ENCODE data around the gene TACC2. TPM values are rescaled to one million over a fixed set of nuclear protein-coding genes. Genes with fewer than 3 reads are reported as not detected.

TACC2 gene
- total and polyA plus RNA-seq, 2 experiments from 2014 or later = 30.8 to 35.9 TPM

DNA sequence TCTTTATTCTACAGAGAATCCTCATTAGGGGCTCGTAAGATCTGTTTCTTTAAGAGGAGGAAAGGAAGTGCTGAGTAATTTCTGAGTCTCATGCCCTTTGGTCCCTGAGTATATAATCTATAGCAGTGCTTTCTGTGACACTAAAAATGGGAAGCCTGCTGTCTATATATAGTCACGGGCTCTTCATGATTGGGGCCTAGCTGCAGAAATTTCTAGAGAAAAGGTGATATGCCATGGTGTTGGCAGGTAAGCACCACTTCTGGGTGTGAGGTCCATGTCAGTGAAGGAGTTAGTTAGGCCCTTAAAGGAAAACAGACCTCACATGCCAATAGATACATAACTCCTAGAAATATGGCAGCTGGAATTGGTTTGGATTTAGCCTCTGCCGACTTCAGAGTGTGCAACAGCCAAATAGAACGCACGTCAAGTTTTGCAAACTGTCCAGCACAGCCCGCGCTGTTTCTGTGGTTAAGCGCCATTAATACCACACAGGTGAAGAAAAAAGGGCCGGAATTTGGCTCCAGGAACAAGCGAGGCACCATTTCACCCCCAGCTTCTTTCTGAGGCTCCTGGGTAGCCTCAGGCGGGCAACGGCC lies 123.2 kb downstream of the TACC2 start (continued):
- TF ChIP-seq, protein P1, sequence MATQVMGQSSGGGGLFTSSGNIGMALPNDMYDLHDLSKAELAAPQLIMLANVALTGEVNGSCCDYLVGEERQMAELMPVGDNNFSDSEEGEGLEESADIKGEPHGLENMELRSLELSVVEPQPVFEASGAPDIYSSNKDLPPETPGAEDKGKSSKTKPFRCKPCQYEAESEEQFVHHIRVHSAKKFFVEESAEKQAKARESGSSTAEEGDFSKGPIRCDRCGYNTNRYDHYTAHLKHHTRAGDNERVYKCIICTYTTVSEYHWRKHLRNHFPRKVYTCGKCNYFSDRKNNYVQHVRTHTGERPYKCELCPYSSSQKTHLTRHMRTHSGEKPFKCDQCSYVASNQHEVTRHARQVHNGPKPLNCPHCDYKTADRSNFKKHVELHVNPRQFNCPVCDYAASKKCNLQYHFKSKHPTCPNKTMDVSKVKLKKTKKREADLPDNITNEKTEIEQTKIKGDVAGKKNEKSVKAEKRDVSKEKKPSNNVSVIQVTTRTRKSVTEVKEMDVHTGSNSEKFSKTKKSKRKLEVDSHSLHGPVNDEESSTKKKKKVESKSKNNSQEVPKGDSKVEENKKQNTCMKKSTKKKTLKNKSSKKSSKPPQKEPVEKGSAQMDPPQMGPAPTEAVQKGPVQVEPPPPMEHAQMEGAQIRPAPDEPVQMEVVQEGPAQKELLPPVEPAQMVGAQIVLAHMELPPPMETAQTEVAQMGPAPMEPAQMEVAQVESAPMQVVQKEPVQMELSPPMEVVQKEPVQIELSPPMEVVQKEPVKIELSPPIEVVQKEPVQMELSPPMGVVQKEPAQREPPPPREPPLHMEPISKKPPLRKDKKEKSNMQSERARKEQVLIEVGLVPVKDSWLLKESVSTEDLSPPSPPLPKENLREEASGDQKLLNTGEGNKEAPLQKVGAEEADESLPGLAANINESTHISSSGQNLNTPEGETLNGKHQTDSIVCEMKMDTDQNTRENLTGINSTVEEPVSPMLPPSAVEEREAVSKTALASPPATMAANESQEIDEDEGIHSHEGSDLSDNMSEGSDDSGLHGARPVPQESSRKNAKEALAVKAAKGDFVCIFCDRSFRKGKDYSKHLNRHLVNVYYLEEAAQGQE (IDR thresholded peaks at IDR 0.05; ENCODE audit: unreplicated experiment) = no peak
- no peak for TF ChIP-seq JUNB (IDR thresholded peaks at IDR 0.05; ENCODE audit: unreplicated experiment)

DNA sequence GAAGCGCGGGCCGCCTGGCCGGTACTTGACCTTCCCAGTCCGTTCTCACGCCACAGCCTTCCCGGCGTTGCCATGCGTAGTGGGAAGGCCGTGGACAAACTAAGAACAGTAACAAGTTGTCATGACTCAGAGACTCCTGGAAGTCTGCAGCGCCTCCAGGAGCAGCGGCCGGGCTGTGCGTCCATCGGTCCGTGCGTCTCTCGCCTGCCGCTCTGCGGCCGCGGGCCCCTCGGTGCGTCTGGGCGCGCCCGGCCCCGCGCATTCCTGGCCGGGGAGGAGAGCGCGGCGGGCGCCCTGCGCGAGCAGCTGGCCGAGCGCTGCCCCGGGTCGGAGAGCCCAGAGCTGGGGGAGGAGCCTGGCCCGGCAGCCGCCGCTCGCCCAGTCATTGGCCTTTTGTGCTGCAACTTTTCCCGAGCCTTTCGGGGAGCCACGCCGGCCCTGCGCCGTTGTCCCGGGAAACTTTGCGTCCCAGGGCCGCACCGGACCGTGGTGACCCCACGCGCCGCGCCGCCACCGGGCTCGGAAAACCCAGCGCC lies 123.7 kb downstream of the TACC2 start:
- DNase-seq (ENCODE audit: low spot score) (peak; percentile 86), ATAC-seq (peak; percentile 95)
- Mint-ChIP-seq H3K27me3 (ENCODE audit: insufficient read depth, low read depth, poor library complexity) (peaks cover 16% of the 10 kb centered on the region), H3K4me3 (peak overlapping the region; percentile 76), H3K9me3 (no peaks in the 10 kb centered on the region), H3K27ac (peak overlapping the region; percentile 62), H3K4me1 (peaks cover 46% of the 10 kb centered on the region), H3K36me3 (ENCODE audit: low read depth) (no peaks in the 10 kb centered on the region)
- no peaks in the 10 kb centered on the region for H3K36me3 ChIP-seq (ENCODE audit: insufficient read depth)
- peak overlapping the region; percentile 96 for H3K4me2 ChIP-seq
- H3K79me2 ChIP-seq (replicated peaks; ENCODE audit: insufficient read depth) = peaks cover 38% of the 10 kb centered on the region
- H3K27ac ChIP-seq (ENCODE audit: low read depth) = peak overlapping the region; percentile 63
- peak; percentile 39; the same call in 1 of the 2 replicates for TF ChIP-seq POLR2AphosphoS5 (IDR thresholded peaks at IDR 0.05; ENCODE audit: low read depth)
- TF ChIP-seq, protein P2, sequence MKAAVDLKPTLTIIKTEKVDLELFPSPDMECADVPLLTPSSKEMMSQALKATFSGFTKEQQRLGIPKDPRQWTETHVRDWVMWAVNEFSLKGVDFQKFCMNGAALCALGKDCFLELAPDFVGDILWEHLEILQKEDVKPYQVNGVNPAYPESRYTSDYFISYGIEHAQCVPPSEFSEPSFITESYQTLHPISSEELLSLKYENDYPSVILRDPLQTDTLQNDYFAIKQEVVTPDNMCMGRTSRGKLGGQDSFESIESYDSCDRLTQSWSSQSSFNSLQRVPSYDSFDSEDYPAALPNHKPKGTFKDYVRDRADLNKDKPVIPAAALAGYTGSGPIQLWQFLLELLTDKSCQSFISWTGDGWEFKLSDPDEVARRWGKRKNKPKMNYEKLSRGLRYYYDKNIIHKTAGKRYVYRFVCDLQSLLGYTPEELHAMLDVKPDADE (IDR thresholded peaks at IDR 0.05) = no peak
- TF ChIP-seq, protein P3, sequence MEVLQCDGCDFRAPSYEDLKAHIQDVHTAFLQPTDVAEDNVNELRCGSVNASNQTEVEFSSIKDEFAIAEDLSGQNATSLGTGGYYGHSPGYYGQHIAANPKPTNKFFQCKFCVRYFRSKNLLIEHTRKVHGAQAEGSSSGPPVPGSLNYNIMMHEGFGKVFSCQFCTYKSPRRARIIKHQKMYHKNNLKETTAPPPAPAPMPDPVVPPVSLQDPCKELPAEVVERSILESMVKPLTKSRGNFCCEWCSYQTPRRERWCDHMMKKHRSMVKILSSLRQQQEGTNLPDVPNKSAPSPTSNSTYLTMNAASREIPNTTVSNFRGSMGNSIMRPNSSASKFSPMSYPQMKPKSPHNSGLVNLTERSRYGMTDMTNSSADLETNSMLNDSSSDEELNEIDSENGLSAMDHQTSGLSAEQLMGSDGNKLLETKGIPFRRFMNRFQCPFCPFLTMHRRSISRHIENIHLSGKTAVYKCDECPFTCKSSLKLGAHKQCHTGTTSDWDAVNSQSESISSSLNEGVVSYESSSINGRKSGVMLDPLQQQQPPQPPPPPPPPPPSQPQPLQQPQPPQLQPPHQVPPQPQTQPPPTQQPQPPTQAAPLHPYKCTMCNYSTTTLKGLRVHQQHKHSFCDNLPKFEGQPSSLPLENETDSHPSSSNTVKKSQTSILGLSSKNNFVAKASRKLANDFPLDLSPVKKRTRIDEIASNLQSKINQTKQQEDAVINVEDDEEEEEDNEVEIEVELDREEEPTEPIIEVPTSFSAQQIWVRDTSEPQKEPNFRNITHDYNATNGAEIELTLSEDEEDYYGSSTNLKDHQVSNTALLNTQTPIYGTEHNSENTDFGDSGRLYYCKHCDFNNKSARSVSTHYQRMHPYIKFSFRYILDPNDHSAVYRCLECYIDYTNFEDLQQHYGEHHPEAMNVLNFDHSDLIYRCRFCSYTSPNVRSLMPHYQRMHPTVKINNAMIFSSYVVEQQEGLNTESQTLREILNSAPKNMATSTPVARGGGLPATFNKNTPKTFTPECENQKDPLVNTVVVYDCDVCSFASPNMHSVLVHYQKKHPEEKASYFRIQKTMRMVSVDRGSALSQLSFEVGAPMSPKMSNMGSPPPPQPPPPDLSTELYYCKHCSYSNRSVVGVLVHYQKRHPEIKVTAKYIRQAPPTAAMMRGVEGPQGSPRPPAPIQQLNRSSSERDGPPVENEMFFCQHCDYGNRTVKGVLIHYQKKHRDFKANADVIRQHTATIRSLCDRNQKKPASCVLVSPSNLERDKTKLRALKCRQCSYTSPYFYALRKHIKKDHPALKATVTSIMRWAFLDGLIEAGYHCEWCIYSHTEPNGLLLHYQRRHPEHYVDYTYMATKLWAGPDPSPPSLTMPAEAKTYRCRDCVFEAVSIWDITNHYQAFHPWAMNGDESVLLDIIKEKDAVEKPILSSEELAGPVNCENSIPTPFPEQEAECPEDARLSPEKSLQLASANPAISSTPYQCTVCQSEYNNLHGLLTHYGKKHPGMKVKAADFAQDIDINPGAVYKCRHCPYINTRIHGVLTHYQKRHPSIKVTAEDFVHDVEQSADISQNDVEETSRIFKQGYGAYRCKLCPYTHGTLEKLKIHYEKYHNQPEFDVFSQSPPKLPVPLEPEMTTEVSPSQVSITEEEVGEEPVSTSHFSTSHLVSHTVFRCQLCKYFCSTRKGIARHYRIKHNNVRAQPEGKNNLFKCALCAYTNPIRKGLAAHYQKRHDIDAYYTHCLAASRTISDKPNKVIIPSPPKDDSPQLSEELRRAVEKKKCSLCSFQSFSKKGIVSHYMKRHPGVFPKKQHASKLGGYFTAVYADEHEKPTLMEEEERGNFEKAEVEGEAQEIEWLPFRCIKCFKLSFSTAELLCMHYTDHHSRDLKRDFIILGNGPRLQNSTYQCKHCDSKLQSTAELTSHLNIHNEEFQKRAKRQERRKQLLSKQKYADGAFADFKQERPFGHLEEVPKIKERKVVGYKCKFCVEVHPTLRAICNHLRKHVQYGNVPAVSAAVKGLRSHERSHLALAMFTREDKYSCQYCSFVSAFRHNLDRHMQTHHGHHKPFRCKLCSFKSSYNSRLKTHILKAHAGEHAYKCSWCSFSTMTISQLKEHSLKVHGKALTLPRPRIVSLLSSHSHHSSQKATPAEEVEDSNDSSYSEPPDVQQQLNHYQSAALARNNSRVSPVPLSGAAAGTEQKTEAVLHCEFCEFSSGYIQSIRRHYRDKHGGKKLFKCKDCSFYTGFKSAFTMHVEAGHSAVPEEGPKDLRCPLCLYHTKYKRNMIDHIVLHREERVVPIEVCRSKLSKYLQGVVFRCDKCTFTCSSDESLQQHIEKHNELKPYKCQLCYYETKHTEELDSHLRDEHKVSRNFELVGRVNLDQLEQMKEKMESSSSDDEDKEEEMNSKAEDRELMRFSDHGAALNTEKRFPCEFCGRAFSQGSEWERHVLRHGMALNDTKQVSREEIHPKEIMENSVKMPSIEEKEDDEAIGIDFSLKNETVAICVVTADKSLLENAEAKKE (CRISPR knock-in tag; IDR thresholded peaks at IDR 0.05) = no peak
- no peak for TF ChIP-seq JUNB (IDR thresholded peaks at IDR 0.05; ENCODE audit: unreplicated experiment)
- TF ChIP-seq, protein P1 (IDR thresholded peaks at IDR 0.05; ENCODE audit: unreplicated experiment) = no peak
- TF ChIP-seq, protein P4, sequence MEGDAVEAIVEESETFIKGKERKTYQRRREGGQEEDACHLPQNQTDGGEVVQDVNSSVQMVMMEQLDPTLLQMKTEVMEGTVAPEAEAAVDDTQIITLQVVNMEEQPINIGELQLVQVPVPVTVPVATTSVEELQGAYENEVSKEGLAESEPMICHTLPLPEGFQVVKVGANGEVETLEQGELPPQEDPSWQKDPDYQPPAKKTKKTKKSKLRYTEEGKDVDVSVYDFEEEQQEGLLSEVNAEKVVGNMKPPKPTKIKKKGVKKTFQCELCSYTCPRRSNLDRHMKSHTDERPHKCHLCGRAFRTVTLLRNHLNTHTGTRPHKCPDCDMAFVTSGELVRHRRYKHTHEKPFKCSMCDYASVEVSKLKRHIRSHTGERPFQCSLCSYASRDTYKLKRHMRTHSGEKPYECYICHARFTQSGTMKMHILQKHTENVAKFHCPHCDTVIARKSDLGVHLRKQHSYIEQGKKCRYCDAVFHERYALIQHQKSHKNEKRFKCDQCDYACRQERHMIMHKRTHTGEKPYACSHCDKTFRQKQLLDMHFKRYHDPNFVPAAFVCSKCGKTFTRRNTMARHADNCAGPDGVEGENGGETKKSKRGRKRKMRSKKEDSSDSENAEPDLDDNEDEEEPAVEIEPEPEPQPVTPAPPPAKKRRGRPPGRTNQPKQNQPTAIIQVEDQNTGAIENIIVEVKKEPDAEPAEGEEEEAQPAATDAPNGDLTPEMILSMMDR (conservative IDR thresholded peaks at IDR 0.05; ENCODE audit: low read depth in 2 of 2) = peak in 1 of 2 experiments; percentile 41; a peak in 3 of 4 replicates
- no peaks in the 10 kb centered on the region; the same call in 1 of the 2 replicates for H3F3A ChIP-seq (replicated peaks; ENCODE audit: low read depth)
- no peaks in the 10 kb centered on the region for H4K20me1 ChIP-seq (replicated peaks; ENCODE audit: insufficient read depth)
- peaks cover 36% of the 10 kb centered on the region for H3K4me1 ChIP-seq (ENCODE audit: insufficient read depth)
- H3K4me3 ChIP-seq = peak overlapping the region; percentile 92
- H3K9me2 ChIP-seq (ENCODE audit: insufficient read depth) = no peaks in the 10 kb centered on the region
- peak overlapping the region; percentile 96 for H2AFZ ChIP-seq
- H3K27me3 ChIP-seq (ENCODE audit: insufficient read depth) = peaks cover 3% of the 10 kb centered on the region; the same call in 1 of the 2 replicates
